Sigmoid colon (tissue), 3 donors: ENCODE data around the gene BNIP3.

Experiments
- POLR2A ChIP-seq, 2 donors: fragments of 450-650 bp; IDR thresholded peaks; one replicate each; pipeline ENCODE4 v1.6.1; 2016; ENCODE audit warnings: antibody characterized with exemption in 2 of 2, mild to moderate bottlenecking in 2 of 2, moderate library complexity in 2 of 2
- TF ChIP-seq, protein P1 (sequence below), 4 experiments: fragments of 450-650 bp in 3 of 4; fragments of 200-600 bp in 1 of 4; IDR thresholded peaks; one replicate each; pipeline ENCODE4 v1.5.1; 2016 to 2019; ENCODE audit warnings: antibody characterized with exemption in 4 of 4, mild to moderate bottlenecking in 3 of 4, moderate library complexity in 2 of 4

DNA sequence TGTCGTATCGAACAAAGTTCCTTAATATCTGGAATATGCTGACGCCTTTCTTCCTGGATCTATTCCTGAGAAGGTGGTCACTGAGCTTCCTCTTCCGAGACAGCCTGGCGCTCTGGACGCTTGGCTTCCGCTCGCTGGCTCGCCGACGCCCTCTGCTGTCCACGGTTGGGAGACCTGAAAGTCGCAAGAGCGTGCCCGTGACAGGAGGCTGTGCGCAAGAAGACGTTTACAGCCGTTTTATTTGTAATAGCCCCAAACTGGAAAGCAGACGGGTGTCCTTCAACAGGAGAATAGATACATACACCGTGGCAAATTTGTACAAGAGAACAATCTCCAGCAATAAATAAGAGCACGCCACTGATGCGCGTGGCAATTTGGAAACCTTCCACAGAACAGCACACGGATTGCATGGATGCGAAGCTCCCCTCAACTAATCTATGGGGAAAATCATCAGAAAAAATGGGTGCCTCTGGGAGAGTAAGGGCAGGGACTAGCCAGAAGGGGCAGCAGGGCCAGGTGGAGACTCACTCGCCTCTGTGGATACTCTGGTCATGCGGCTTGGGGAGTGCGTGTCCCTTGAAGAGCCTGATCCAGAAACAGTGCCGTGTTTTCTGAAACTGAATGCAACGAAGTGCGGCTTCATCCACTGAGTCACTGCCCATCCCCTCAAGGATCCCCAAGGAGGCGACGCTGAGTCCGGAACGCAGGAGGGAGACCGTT is 41.5 kb upstream of the BNIP3 start:
- TF ChIP-seq, protein P1, sequence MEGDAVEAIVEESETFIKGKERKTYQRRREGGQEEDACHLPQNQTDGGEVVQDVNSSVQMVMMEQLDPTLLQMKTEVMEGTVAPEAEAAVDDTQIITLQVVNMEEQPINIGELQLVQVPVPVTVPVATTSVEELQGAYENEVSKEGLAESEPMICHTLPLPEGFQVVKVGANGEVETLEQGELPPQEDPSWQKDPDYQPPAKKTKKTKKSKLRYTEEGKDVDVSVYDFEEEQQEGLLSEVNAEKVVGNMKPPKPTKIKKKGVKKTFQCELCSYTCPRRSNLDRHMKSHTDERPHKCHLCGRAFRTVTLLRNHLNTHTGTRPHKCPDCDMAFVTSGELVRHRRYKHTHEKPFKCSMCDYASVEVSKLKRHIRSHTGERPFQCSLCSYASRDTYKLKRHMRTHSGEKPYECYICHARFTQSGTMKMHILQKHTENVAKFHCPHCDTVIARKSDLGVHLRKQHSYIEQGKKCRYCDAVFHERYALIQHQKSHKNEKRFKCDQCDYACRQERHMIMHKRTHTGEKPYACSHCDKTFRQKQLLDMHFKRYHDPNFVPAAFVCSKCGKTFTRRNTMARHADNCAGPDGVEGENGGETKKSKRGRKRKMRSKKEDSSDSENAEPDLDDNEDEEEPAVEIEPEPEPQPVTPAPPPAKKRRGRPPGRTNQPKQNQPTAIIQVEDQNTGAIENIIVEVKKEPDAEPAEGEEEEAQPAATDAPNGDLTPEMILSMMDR (IDR thresholded peaks at IDR 0.05) = peak; percentile 87 to 95 (median 90)
- no peak for TF ChIP-seq POLR2A (IDR thresholded peaks at IDR 0.05)
